ENCODE measurements around the gene ABI3BP.

The ABI3BP gene

GRCh38 chr3:100880845-100881244 lies 112.4 kb downstream of the ABI3BP start:
- no peak for DNase-seq

GRCh38 chr3:100880072-100880471 lies 113.1 kb downstream of the ABI3BP start:
- DNase-seq = no peak

GRCh38 chr3:100879195-100879810 lies 113.9 kb downstream of the ABI3BP start:
- no peak for DNase-seq

GRCh38 chr3:100877286-100877685 lies 115.9 kb downstream of the ABI3BP start:
- DNase-seq = no peak

- DNase-seq = no peak
Observed at GRCh38 chr3:100875239-100875638, 118.0 kb downstream of the ABI3BP start.

GRCh38 chr3:100873611-100874010 lies 119.6 kb downstream of the ABI3BP start:
- DNase-seq = no peak

- no peak for DNase-seq
Observed at GRCh38 chr3:100871306-100871705, 121.9 kb downstream of the ABI3BP start.

GRCh38 chr3:100869787-100870186 lies 123.4 kb downstream of the ABI3BP start:
- DNase-seq = no peak

- no peak for DNase-seq
Observed at GRCh38 chr3:100868894-100869293, 124.3 kb downstream of the ABI3BP start.

GRCh38 chr3:100868096-100868495 lies 125.1 kb downstream of the ABI3BP start:
- DNase-seq = no peak

- DNase-seq = no peak
Observed at GRCh38 chr3:100865442-100865841, 127.8 kb downstream of the ABI3BP start.

GRCh38 chr3:100864471-100865250 lies 128.6 kb downstream of the ABI3BP start:
- peak in 1 of 4 experiments; percentile 3 for DNase-seq

- DNase-seq = no peak
Observed at GRCh38 chr3:100857863-100858262, 135.4 kb downstream of the ABI3BP start.

GRCh38 chr3:100856821-100857220 lies 136.4 kb downstream of the ABI3BP start:
- DNase-seq = no peak

- DNase-seq = no peak
Observed at GRCh38 chr3:100852840-100853239, 140.4 kb downstream of the ABI3BP start.

GRCh38 chr3:100850701-100851100 lies 142.5 kb downstream of the ABI3BP start:
- no peak for DNase-seq

GRCh38 chr3:100850156-100850555 lies 143.1 kb downstream of the ABI3BP start:
- no peak for DNase-seq

- no peak for DNase-seq
Observed at GRCh38 chr3:100844063-100844936, 148.9 kb downstream of the ABI3BP start.

- no peak for DNase-seq
Observed at GRCh38 chr3:100838157-100838556, 155.1 kb downstream of the ABI3BP start.

- no peak for DNase-seq
Observed at GRCh38 chr3:100836661-100837060, 156.6 kb downstream of the ABI3BP start.

- no peak for DNase-seq
Observed at GRCh38 chr3:100834332-100834731, 158.9 kb downstream of the ABI3BP start.

- no peak for DNase-seq
Observed at GRCh38 chr3:100833483-100833882, 159.7 kb downstream of the ABI3BP start.

- DNase-seq = no peak
Observed at GRCh38 chr3:100831629-100832028, 161.6 kb downstream of the ABI3BP start.

All from suppressor macrophage (primary cell).